NCI-H146 treated with DMSO at 0.1 percent for 48 hours (cell line): ENCODE results near the gene FAM83F.
A peak's percentile ranks its signal among the peaks of the same experiment; 100 is the strongest.

Experiments
- DNase-seq: peaks from one replicate; lab custom pipeline; 2025; ENCODE audit not compliant: unreplicated experiment; lab: John Stamatoyannopoulos, UW

The FAM83F gene

GRCh38 chr22:40033586-40034380 is 39.0 kb downstream of the FAM83F start:
- no peak for DNase-seq

DNA sequence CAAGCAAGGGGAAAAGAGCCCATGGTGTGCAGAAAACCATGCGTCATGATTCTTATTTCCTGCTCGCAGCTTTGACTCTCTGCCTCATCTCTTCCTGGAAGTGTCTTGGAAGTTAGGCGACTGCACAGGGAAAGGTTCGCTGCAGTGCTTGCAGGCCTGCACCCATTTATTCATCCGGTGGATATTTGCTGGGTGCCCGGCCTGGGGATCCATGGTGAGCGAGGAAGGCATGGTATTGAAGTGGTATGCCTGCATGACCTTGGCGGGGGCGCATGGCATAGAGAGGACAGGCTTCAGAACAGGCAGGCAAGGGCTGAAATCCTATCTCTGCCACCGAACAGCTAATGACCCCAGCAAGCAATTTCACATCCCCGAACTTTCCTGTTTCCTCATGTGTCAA is 40.6 kb downstream of the FAM83F start:
- no peak for DNase-seq

- no peak for DNase-seq
Observed at GRCh38 chr22:40036126-40036525, 41.4 kb downstream of the FAM83F start.

DNA sequence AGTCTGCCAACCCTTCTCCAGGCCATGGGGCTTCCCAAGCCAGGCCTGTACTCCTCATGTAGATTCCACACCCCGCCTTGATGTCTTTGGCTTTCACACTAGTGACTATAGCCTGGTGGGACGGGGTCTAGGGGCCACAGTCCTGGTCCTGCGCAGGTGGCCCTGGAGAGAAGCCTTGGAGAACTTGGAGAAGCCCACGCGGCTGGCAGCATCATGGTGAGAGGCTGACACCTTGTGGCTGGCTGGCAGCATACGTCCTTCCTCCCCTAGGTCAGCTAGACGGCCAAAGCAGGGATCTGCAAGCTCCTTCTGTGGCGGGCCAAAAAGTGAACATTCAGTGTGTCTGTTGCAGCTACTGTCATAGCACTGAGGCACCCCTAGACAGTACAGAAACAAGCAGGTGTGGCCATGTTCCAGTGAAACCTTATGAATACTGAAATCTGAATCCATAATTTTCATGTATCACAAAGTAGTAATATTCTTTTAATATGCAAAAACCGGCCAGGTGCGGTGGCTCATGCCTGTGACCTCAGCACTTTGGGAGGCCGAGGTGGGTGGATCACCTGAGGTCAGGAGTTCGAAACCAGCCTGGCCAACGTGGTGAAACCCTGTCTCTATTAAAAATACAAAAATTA is 42.0 kb downstream of the FAM83F start:
- DNase-seq = no peak

DNA sequence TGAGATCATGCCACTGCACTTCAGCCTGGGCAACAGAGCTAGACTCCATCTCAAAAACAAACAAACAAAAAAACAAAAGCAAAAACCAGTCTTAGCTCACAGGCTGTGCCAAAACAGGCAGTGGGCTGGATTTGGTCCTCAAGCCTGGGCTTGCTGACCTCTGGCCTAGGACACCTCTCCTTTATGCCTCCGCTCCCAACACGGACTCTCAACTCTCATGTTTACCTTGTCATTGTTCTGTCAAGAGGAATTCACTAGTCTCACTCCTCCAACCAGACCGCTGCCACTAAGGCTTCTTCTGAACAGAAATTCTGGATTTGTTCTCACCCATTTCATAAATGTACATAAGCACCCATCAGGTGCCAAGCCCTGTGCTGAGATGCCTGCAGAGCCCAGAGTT is 42.6 kb downstream of the FAM83F start:
- DNase-seq = no peak

DNA sequence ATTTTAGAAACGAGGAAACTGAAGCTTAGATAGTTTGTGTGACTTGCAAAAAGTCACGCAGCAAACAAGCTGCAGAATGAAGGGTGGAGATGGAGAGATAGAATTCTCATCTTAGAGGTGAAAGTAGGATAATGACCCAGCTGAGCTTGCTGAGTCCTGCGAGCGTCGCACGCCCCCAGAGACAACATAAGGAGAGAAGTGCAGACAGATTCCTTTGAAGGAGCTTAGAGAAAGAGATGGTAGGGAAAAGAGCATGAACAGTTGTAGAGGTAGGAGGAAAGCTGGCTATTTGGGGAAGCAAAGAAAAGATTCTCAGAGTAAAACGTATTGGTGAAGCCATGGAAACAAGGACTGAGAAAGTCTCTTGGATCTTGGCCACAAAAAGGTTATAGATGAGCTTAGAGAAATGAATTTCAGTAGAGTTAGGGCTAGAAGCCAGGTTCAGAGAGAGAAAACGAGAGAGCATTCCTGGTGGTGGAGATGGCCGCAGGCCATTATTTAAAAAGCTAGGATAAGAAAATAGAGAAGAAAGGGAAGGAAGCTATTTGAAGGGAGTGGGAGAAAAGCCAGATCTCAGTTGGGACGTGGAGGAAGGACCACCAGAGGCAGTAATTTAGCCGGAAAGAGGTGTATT is 44.8 kb downstream of the FAM83F start:
- DNase-seq = no peak

DNA sequence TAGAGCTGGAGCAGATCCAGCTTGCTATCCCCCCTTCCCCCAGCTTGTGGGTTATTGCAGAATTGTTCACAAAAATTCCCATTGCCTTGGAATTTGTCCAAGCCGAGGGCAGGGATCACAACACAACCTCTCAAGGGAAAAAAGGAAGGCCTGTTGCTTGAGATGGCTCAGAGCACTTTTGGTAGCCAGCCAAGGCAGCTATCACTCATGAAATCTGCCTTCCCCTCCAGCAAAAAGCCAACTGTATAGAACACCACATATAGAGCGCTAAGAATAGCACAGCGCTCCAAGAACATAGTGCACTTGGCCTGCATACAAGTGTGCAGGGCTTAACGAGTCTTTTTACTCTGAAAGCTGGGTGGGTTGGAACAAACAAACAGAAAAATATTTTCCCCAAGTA is 46.2 kb downstream of the FAM83F start:
- DNase-seq = no peak

DNA sequence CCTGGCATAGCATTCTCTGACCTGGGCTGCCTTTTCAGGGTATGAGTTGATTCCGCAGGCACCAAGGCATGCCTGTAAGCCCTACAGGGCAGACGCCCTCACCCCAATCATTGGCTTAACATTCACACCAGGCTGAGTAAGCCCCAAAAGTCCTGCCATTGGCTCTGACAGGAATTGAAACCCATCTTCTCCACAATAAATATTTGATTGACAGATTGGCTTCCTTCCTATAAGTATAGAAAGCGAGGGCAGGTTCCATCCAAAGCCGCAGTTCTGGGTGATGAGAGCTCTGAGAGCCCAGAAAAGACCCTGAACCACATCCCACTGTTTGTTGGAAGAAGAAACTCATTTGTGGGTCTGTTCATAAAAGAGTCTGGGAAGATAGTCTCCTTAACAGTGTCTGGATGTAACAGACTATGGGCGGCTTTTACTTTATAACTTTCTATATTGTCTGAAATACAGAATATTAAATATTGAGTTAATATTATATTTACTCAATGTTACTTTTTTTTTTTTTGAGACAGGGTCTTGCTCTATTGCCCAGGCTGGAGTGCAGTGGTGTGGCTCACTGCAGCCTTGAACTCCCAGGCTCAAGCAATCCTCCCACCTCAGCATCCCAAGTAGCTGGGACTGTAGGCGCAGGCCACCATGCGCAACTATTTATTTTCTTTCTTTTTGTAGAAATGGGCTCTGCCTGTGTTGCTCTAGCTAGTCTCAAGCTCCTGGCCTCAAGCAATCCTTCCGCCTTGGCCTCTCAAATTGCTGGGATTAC is 46.8 kb downstream of the FAM83F start:
- no peak for DNase-seq

DNA sequence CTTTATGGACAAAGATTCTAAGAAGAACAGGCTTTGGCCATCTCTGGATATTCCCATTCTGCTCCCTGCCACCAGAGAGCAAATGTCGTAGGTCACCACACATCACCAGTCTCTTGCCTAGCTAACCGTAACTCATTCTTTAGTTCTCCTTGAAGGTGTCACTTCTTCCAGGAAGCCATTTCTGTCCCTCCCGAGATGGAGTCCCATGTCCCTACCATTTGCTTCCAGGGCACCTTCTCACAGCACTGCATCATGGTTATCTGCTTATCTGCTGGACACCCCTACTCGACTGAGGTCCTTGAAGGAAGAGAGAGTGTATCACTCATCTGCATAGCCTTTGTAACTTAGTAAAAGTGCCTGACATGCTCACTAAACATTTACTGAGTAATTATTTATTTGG is 47.6 kb downstream of the FAM83F start:
- DNase-seq = no peak

DNA sequence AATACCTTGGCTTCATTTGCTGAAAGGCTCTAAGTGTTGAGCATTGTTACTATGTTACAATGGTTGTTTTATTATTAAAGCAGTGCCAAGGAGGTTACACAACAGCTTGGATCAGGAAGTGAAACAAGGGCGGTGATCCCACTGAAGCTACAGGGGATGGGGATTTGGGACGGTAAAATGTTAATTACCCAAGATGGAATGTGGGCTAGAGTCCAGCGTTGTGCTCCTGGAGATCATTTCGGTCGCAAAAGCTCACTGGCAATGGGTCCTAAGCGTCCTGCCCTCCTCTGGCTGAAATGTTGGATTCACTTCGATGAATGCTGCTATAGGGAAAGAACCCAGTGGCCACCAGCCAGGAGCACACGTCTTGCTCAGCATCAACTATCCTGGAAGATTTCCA is 48.3 kb downstream of the FAM83F start:
- DNase-seq = no peak

DNA sequence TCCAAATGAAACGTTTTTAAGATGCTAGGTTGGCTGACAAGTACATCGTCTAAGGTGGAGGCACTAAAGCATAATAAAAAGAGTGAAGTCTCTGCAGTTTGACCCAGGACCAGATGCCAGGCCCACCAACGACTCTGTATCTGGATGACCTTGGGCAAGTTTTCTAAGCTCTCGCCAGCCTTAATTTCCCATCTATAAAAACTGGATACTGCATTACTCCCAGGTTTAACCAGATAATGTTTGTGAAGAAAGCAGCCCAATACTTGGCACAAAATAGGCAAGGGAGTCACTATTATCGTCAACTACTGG is 49.0 kb downstream of the FAM83F start:
- DNase-seq = no peak

GRCh38 chr22:40044102-40044869 is 49.5 kb downstream of the FAM83F start:
- DNase-seq = peak; percentile 95

- peak; percentile 6 for DNase-seq
Observed at GRCh38 chr22:40044870-40045834, 50.4 kb downstream of the FAM83F start.

- DNase-seq = no peak
Observed at GRCh38 chr22:40046126-40046525, 51.4 kb downstream of the FAM83F start.

DNA sequence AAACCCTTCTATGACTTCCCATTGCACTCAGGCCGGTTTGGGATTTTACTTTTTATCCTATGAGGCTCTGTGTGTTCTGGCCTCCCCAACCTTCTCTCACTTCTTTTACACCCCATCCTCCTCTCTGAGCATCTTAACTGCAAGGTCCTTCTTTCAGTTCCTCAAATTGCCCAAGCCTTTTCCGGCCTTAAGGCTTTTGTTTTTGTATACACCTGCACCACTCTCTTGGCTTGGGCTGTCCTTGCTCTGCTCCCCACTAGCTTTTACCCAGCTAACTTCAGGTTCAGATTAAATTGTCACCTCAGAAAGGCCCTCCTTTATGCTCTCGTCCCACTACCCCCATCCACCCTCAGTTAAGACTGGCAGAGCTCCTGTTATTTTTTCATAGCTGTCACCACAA is 55.5 kb downstream of the FAM83F start:
- DNase-seq = no peak

DNA sequence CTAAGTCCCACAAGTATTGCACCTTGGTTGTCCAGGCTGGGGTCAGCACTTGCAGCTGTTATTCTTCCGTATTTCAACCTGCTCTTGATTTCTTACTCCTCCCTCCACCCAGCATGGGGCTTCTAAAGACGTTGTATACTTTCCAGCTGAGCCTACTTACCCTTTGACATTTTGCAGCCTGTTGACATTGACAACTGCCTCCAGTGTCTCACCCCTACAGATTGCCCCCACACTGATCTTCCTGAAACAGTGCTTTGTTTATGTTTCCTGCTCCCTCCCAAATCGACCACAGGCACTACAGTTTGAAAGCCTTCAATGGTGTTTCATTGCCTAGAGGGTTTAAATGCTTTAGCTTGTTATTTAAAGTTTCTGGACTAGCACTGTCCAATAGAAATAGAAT is 56.6 kb downstream of the FAM83F start:
- DNase-seq = peak; percentile 49

GRCh38 chr22:40053460-40053859 is 58.7 kb downstream of the FAM83F start:
- DNase-seq = no peak

DNA sequence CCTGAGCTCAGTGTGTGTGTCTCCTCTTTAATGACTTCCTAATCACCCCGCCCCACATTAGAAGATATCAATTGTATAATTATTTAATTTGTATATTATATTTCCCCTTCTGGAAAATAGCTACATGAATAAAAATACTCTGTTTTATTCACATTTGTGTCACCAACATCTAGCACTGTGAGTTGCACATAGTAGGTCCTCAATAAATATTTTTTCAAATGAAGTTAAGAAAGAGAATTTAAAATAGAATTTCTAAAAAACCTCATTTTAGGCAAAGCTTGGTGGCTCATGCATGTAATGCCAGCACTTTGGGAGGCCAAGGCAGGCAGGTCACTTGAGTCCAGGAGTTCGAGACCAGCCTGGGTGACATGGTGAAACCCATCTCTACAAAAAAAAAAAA is 59.7 kb downstream of the FAM83F start:
- DNase-seq = no peak

- DNase-seq = no peak
Observed at GRCh38 chr22:40055143-40055883, 60.6 kb downstream of the FAM83F start.
